ENCODE measurements around the gene MX2.

The MX2 gene

GRCh38 chr21:41429305-41429704 is 67.5 kb downstream of the MX2 start:
- H3K4me3 ChIP-seq (ENCODE audit: control insufficient read depth in 1 of 7, extremely low read depth in 1 of 7, insufficient read depth in 4 of 7, low read depth in 2 of 7, low read length in 6 of 7) = no peak overlapping the region
- ChIA-PET CTCF (interaction anchor here (0.8 kb wide), 1 partner anchor 28 kb away, joined by 3 read pairs; no protein-coding TSS in a partner anchor), POLR2A (no interaction called here)
- H3K36me3 ChIP-seq (ENCODE audit: control insufficient read depth in 4 of 4, insufficient read depth in 4 of 4, low read length in 3 of 4) = peaks cover 0 to 35% (median 6%) of the 10 kb centered on the region in 4 experiments
- peaks cover 0 to 3% (median 0%) of the 10 kb centered on the region in 5 experiments for H3K27me3 ChIP-seq (replicated peaks in 2 of 5; ENCODE audit: control insufficient read depth in 4 of 5, insufficient read depth in 5 of 5, low read length in 4 of 5)
- DNase-seq = no peak
- WGBS (ENCODE audit: insufficient coverage) = 93% methylated on average over 3 of the region's 3 CpGs
- H3K4me1 ChIP-seq (ENCODE audit: control extremely low read depth in 1 of 4, control insufficient read depth in 4 of 4, insufficient read depth in 4 of 4, low read length in 3 of 4) = peaks cover 0 to 14% (median 9%) of the 10 kb centered on the region in 4 experiments
- H3K27ac ChIP-seq (ENCODE audit: insufficient read depth in 1 of 2, low read depth in 1 of 2, low read length in 2 of 2, poor library complexity in 1 of 2, severe bottlenecking in 2 of 2) = no peak overlapping the region
- H3K9me3 ChIP-seq (ENCODE audit: control extremely low read depth in 1 of 5, control insufficient read depth in 4 of 5, insufficient read depth in 2 of 5, low read depth in 1 of 5, low read length in 4 of 5) = peaks cover 0 to 3% (median 0%) of the 10 kb centered on the region in 5 experiments

GRCh38 chr21:41429925-41430491 is 68.2 kb downstream of the MX2 start:
- ChIA-PET CTCF (no interaction called here), POLR2A (no interaction called here)
- WGBS (ENCODE audit: insufficient coverage) = 100% methylated on average over 6 of the region's 9 CpGs
- no peak for DNase-seq
- peaks cover 0 to 9% (median 3%) of the 10 kb centered on the region in 5 experiments for H3K9me3 ChIP-seq (ENCODE audit: control extremely low read depth in 1 of 5, control insufficient read depth in 4 of 5, insufficient read depth in 2 of 5, low read depth in 1 of 5, low read length in 4 of 5)
- H3K27ac ChIP-seq (ENCODE audit: insufficient read depth in 1 of 2, low read depth in 1 of 2, low read length in 2 of 2, poor library complexity in 1 of 2, severe bottlenecking in 2 of 2) = no peak overlapping the region
- H3K27me3 ChIP-seq (replicated peaks in 2 of 5; ENCODE audit: control insufficient read depth in 4 of 5, insufficient read depth in 5 of 5, low read length in 4 of 5) = peaks cover 0 to 3% (median 0%) of the 10 kb centered on the region in 5 experiments
- H3K4me1 ChIP-seq (ENCODE audit: control extremely low read depth in 1 of 4, control insufficient read depth in 4 of 4, insufficient read depth in 4 of 4, low read length in 3 of 4) = peaks cover 0 to 14% (median 9%) of the 10 kb centered on the region in 4 experiments
- H3K36me3 ChIP-seq (ENCODE audit: control insufficient read depth in 4 of 4, insufficient read depth in 4 of 4, low read length in 3 of 4) = peaks cover 0 to 41% (median 6%) of the 10 kb centered on the region in 4 experiments
- no peak overlapping the region for H3K4me3 ChIP-seq (ENCODE audit: control insufficient read depth in 1 of 7, extremely low read depth in 1 of 7, insufficient read depth in 4 of 7, low read depth in 2 of 7, low read length in 6 of 7)

GRCh38 chr21:41431788-41432548 is 70.1 kb downstream of the MX2 start:
- Histone ChIP-seq H3K27ac (ENCODE audit: insufficient read depth in 1 of 2, low read depth in 1 of 2, low read length in 2 of 2, poor library complexity in 1 of 2, severe bottlenecking in 2 of 2) (no peak overlapping the region), H3K4me3 (ENCODE audit: control insufficient read depth in 1 of 7, extremely low read depth in 1 of 7, insufficient read depth in 4 of 7, low read depth in 2 of 7, low read length in 6 of 7) (no peak overlapping the region), H3K27me3 (replicated peaks in 2 of 5; ENCODE audit: control insufficient read depth in 4 of 5, insufficient read depth in 5 of 5, low read length in 4 of 5) (no peaks in the 10 kb centered on the region), H3K9me3 (ENCODE audit: control extremely low read depth in 1 of 5, control insufficient read depth in 4 of 5, insufficient read depth in 2 of 5, low read depth in 1 of 5, low read length in 4 of 5) (peaks cover 0 to 11% (median 3%) of the 10 kb centered on the region in 5 experiments), H3K4me1 (ENCODE audit: control extremely low read depth in 1 of 4, control insufficient read depth in 4 of 4, insufficient read depth in 4 of 4, low read length in 3 of 4) (peaks cover 0 to 2% (median under 1%) of the 10 kb centered on the region in 4 experiments), H3K36me3 (ENCODE audit: control insufficient read depth in 4 of 4, insufficient read depth in 4 of 4, low read length in 3 of 4) (peaks cover 0 to 61% (median 10%) of the 10 kb centered on the region in 4 experiments)
- peak in 1 of 3 donors; percentile 14 for DNase-seq
- 88% methylated on average over 16 of the region's 16 CpGs for WGBS (ENCODE audit: insufficient coverage)
- CTCF ChIA-PET = no interaction called here
- POLR2A ChIA-PET = no interaction called here

- no peak for DNase-seq
- POLR2A ChIA-PET = no interaction called here
- peaks cover 0 to 66% (median 11%) of the 10 kb centered on the region in 4 experiments for H3K36me3 ChIP-seq (ENCODE audit: control insufficient read depth in 4 of 4, insufficient read depth in 4 of 4, low read length in 3 of 4)
- no peak overlapping the region for H3K27ac ChIP-seq (ENCODE audit: insufficient read depth in 1 of 2, low read depth in 1 of 2, low read length in 2 of 2, poor library complexity in 1 of 2, severe bottlenecking in 2 of 2)
- H3K4me1 ChIP-seq (ENCODE audit: control extremely low read depth in 1 of 4, control insufficient read depth in 4 of 4, insufficient read depth in 4 of 4, low read length in 3 of 4) = no peaks in the 10 kb centered on the region
- no peaks in the 10 kb centered on the region for H3K27me3 ChIP-seq (replicated peaks in 2 of 5; ENCODE audit: control insufficient read depth in 4 of 5, insufficient read depth in 5 of 5, low read length in 4 of 5)
- CTCF ChIA-PET = no interaction called here
- peaks cover 0 to 11% (median 3%) of the 10 kb centered on the region in 5 experiments for H3K9me3 ChIP-seq (ENCODE audit: control extremely low read depth in 1 of 5, control insufficient read depth in 4 of 5, insufficient read depth in 2 of 5, low read depth in 1 of 5, low read length in 4 of 5)
- H3K4me3 ChIP-seq (ENCODE audit: control insufficient read depth in 1 of 7, extremely low read depth in 1 of 7, insufficient read depth in 4 of 7, low read depth in 2 of 7, low read length in 6 of 7) = no peak overlapping the region
- 80% methylated on average over 5 of the region's 10 CpGs for WGBS (ENCODE audit: insufficient coverage)
Observed at GRCh38 chr21:41432562-41433460, 71.0 kb downstream of the MX2 start.

GRCh38 chr21:41433566-41433965 is 71.7 kb downstream of the MX2 start:
- ChIA-PET CTCF (no interaction called here), POLR2A (no interaction called here)
- H3K27me3 ChIP-seq (replicated peaks in 2 of 5; ENCODE audit: control insufficient read depth in 4 of 5, insufficient read depth in 5 of 5, low read length in 4 of 5) = no peaks in the 10 kb centered on the region
- peaks cover 0 to 70% (median 11%) of the 10 kb centered on the region in 4 experiments for H3K36me3 ChIP-seq (ENCODE audit: control insufficient read depth in 4 of 4, insufficient read depth in 4 of 4, low read length in 3 of 4)
- no peak for DNase-seq
- peaks cover 0 to 11% (median 3%) of the 10 kb centered on the region in 5 experiments for H3K9me3 ChIP-seq (ENCODE audit: control extremely low read depth in 1 of 5, control insufficient read depth in 4 of 5, insufficient read depth in 2 of 5, low read depth in 1 of 5, low read length in 4 of 5)
- H3K4me1 ChIP-seq (ENCODE audit: control extremely low read depth in 1 of 4, control insufficient read depth in 4 of 4, insufficient read depth in 4 of 4, low read length in 3 of 4) = no peaks in the 10 kb centered on the region
- no peak overlapping the region for H3K27ac ChIP-seq (ENCODE audit: insufficient read depth in 1 of 2, low read depth in 1 of 2, low read length in 2 of 2, poor library complexity in 1 of 2, severe bottlenecking in 2 of 2)
- H3K4me3 ChIP-seq (ENCODE audit: control insufficient read depth in 1 of 7, extremely low read depth in 1 of 7, insufficient read depth in 4 of 7, low read depth in 2 of 7, low read length in 6 of 7) = no peak overlapping the region
- WGBS (ENCODE audit: insufficient coverage) = 100% methylated on average over 1 of the region's 2 CpGs

GRCh38 chr21:41435706-41436105 is 73.9 kb downstream of the MX2 start:
- no peak overlapping the region for H3K4me3 ChIP-seq (ENCODE audit: control insufficient read depth in 1 of 7, extremely low read depth in 1 of 7, insufficient read depth in 4 of 7, low read depth in 2 of 7, low read length in 6 of 7)
- H3K36me3 ChIP-seq (ENCODE audit: control insufficient read depth in 4 of 4, insufficient read depth in 4 of 4, low read length in 3 of 4) = peaks cover 0 to 73% (median 12%) of the 10 kb centered on the region in 4 experiments
- ChIA-PET POLR2A (no interaction called here), CTCF (no interaction called here)
- H3K9me3 ChIP-seq (ENCODE audit: control extremely low read depth in 1 of 5, control insufficient read depth in 4 of 5, insufficient read depth in 2 of 5, low read depth in 1 of 5, low read length in 4 of 5) = peaks cover 0 to 11% (median 3%) of the 10 kb centered on the region in 5 experiments
- H3K4me1 ChIP-seq (ENCODE audit: control extremely low read depth in 1 of 4, control insufficient read depth in 4 of 4, insufficient read depth in 4 of 4, low read length in 3 of 4) = no peaks in the 10 kb centered on the region
- no peaks in the 10 kb centered on the region for H3K27me3 ChIP-seq (replicated peaks in 2 of 5; ENCODE audit: control insufficient read depth in 4 of 5, insufficient read depth in 5 of 5, low read length in 4 of 5)
- H3K27ac ChIP-seq (ENCODE audit: insufficient read depth in 1 of 2, low read depth in 1 of 2, low read length in 2 of 2, poor library complexity in 1 of 2, severe bottlenecking in 2 of 2) = no peak overlapping the region
- DNase-seq = no peak
- 97% methylated on average over 10 of the region's 11 CpGs for WGBS (ENCODE audit: insufficient coverage)

All from common myeloid progenitor, CD34-positive (primary cell).